GM18505 (cell line): ENCODE measurements around the gene KYAT1.
"Not testable (repeated sequence)": the region's sequence is repeated elsewhere in the genome, so short reads cannot be mapped to it uniquely, and the experiment has no call there.

Source experiments
- ATAC-seq: cut with Tn5 transposase; IDR thresholded peaks from one replicate; pipeline ENCODE4 v1.9.1; 2021; ENCODE audit not compliant: unreplicated experiment
- POLR2A ChIP-seq: IDR thresholded peaks from 4 replicates; pipeline ENCODE4 v1.6.1; 2011; ENCODE audit warnings: borderline replicate concordance; ENCODE audit not compliant: insufficient read depth, insufficient read length; ENCODE audit errors: extremely low read depth

KYAT1 gene

DNA sequence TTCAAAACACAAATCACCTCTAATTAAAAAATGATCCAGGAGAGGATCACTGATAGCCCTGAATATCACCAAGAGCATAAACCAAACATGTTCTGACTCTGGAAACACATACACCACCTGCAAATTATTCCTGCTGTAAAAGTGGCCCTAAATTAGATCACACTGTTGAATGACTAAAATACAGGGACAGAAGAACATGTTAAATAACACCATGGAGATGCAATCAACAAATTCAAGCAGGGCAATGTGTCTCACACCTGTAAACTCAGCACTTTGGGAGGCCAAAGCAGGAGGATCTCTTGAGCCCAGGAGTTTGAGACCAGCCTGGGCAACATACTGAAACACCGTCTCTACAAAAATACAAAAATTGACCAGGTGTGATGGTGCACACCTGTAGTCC, 33.9 kb downstream of the KYAT1 start:
- no peak for ATAC-seq
- no peak for TF ChIP-seq POLR2A

DNA sequence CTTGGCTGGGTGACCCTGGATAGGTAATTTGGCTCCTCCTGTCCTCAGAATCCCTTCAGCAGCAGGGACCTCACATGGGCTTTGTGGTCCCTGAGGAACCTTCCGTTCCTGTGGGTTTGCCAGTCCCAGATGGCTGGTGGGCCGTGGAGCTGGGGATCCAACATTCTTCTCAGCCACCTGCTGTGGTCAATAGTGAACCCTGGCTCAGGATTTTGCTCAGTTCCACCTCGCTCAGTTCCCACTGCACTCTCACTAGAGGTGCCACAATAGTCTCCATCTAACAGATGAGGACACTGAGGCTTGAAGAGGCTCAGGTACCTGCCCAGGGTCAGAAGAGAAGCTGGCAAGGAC, 35.1 kb downstream of the KYAT1 start:
- TF ChIP-seq POLR2A, result no peak
- ATAC-seq, result no peak

DNA sequence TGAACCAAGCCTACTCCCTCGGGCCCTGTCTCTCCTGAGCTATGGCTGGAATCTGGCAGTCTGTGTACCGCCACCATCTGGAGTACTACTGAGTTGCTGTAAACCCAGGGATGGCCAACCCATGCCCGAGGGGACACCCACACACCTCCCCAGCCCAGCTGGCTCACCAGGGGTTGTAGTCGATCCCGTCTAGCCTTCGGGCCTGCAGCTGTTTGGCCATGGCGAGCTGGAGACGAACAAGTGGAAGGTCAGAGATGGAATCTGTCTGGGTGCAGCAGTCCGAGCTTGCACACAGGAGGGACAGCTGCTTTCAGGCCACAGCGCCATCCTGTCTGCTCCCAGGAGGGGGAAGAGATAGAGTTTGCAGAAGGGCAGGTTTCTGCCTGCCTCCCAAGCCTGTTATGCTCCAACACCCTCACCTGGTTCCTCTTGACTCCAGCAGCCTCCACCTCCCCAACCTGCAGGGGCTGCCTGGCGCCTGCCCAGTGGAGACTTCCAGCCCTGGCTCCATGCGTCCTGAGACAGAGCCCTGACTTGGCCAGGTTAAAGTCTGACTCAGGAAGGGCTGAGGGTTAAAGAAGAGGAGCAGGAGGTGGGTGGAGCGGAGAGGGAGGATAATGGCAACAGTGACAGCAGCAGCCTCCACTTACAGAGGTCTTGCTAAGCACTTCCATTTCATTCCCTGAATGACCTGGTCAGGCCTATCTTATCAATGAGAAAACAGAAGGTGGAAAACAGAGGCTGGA, 36.4 kb downstream of the KYAT1 start:
- no peak for TF ChIP-seq POLR2A
- ATAC-seq, result no peak

DNA sequence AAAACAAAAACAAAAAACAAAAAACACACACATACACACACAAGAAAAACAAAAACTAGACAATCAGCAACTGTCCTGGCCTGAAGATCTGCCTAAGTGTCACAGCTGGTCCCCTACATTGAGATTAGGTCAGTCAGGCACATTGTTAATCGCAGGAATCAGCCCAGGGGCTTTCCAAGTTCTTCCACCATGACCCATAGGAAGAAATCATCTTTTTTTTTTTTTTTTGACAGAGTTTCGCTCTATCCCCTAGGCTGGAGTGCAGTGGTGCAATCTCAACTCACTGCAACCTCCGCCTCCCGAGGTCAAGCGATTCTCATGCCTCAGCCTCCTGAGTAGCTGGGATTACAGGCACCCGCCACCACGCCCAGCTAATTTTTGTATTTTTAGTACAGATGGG, 38.6 kb downstream of the KYAT1 start:
- ATAC-seq, result not testable (repeated sequence)

DNA sequence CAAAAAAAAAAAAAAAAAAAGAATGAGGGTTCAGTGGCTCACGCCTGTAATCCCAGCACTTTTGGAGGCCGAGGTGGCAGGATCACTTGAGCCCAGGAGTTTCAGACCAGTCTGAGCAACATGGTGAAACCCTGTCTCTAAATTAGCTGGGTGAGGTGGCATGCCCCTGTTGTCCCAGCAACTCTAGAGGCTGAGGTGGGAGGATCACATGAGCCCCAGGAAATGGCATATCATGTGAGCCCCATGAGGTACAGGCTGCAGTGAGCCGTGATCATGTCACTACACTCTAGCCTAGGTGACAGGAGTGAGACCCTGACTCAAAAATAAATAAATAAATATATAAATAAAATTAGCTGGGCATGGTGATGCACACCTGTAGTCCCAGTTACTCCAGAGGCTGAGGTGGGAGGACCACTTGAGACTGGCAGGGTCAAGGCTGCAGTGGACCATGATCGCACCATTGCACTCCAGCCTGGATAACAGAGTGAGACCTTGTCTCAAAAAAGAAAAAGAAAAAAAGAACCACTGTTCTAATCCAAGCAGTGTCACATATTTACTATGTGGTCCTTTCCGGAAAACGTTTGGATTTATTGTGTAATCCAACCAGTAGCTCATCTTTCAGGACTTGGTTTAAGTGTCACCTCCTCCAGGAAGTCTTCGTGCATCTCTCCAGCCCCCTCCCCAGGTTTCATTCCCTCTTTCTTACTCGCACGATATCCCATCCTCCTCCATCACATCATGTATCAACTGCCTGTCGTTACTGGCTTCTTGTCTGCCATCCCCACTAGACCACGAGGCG, 39.9 kb downstream of the KYAT1 start:
- no peak for ATAC-seq
- no peak for TF ChIP-seq POLR2A

DNA sequence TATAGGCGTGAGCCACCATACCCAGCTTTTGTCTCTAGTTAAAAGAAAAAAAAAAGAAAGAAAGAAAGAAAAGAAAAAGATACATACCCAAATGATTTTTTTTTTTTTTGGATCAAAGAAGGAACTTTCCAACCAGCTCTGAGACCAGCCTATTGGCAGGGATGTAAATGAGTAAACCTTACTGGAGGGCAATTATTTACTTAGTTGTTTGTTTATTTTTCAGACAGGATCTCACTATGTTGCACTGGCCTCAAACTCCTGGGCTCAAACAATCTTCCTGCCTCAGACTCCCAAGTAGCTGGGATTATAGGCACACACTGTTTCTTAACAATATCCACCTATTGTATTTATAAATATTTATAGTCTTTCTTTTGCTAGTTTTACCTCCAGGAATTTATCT, 41.2 kb downstream of the KYAT1 start:
- no peak for TF ChIP-seq POLR2A
- no peak for ATAC-seq

DNA sequence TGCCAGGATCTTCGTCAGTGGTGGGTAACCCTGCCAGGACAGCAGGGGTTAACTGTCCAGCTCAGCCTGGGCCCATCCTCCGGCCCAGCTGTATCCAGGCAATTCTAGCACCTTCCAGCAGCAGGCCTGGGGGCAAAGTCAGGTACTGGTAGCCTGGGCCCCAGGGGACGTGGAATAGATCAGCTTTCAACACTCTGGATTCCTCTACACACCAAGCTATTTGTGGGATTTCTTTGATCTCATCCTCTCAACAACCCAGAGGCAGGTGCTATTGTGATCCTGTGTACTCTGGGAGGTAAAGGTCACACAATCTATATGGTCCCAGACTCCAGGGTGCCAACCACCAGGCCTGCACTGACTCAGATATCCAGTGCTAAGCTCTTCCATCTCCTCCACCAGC, 43.4 kb downstream of the KYAT1 start:
- no peak for TF ChIP-seq POLR2A
- ATAC-seq, result no peak

DNA sequence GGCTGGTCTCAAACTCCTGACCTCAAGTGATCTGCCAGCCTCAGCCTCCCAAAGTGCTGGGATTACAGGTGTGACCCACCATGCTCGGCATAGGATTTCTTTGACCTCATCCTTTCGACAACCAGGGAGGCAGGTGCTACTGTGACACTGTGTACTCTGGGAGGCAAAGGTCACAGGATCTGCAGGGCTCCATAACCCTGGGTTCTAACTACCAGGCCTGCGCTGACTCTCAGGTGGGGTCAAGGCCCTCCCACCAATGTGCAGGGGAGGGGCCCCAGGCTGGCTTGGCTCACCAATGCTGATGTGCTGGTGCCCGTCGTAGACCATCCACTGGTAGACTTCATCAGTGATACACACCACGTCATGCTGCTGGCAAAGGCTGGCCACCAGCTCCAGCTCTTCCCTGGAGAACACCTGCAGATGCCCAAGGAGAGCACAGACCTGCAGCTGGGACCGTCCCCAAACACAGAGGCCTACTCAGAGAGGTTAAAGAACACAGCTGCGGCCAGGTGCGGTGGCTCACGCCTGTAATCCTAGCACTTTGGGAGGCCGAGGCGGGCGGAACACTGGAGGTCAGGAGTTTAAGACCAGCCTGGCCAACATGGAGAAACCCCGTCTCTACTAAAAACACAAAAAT, 45.1 kb downstream of the KYAT1 start:
- no peak for TF ChIP-seq POLR2A
- ATAC-seq, result no peak

DNA sequence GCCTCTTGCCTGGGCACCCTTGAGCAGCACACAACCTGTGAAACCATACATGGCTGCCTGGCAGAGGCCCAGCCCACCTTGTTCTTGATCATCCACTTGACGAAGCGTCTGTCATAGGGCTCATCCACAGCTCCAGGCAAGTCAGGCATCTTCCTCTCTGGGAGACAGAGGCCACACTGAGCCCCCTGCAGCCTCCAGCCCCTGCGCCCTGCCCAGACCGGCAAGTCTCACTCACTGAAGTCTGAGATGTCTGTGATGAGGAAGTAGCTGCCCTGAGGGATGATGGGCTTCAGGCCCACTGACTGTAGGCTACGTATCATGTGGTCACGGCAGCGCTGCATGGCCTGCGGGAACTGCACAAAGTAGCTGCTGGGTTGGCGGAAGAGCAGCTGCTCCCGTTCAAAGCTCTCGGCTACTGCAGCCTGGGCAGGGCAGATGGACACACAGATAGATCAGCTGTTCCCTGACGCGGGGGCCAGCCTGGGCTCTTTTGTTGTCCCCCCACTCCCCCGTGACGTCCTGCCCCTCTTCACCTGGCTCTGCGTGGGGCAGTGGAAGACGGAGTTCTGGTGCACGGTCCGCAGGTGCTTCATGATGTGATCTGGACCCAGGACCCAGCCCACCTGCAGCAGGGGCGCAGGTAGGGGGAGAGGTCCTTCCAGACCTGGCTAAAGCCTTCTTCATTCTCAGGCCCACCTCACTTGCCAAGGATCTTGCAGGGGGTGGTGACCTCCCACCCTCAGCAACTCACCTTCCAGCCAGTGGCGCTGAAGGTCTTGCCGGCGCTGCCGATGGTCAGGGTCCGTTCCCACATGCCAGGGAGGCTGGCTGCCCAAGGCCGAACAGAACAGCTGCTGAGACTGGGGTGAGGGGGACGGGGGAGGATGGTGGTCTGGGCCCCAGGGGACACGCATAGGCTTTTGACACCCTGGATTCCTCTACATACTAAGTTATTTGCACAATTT, 46.2 kb downstream of the KYAT1 start:
- no peak for ATAC-seq
- no peak for TF ChIP-seq POLR2A

DNA sequence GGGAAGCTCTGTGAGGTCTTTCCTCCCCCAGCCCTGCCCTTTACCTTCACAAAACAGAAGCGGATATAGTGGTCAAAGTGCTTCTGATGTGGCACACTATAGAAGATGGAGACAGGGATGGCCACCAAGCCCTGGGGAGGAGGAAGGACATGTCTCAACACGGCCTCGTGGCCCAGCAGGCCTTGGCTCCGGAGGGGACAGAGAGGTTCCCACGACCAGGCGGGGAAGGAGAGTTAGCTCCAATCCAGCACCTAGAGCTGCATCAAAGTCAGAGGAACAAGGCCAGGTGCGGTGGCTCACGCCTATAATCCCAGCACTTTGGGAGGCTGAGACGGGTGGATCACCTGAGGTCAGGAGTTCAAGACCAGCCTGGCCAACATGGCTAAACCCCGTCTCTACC, 48.1 kb downstream of the KYAT1 start:
- TF ChIP-seq POLR2A, result no peak
- ATAC-seq, result no peak

DNA sequence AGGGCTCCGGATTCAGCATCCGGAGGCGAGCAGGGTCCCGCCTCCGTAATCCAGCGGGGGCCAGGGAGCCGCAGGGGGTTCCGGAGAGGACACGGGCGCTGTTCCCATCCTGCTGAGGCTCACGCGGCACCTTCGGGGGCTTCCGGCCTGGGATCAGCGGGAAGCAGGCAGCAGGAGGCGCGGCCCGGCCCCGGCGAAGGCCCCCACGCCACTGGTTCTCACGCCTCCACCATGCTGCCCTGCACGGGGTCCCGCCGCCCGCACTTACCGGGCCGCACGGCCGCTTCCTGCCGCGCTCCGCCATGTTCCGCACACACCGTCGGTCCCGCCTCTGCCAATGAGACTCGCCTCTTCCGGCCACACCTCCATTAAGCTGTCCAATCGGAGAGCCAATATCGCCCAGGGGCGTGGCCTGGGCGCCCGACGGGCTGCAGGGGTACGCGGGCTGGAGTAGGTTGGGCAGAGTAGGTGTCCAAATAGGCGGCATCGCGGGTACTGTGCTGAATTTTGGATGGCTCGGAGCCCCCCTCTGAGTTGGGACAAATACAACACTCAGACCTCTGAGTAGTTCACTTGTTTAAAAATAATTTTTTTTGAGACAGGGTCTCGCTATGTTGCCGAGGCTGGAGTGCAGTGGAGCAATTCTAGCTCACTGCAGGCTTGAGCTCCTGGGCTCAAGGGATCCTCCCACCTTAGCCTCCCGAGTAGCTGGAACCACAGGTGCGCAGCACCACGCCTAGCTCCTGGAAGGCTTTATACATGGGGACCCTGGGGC, 52.1 kb downstream of the KYAT1 start, which contains the start of gene SPOUT1:
SPOUT1 (minus strand) TSS at position 318 of the 775 bp plus-strand sequence; CDS start at position 304, 14 bp downstream.
- TF ChIP-seq POLR2A, result peak; percentile 90
- peak; percentile 94 for ATAC-seq

DNA sequence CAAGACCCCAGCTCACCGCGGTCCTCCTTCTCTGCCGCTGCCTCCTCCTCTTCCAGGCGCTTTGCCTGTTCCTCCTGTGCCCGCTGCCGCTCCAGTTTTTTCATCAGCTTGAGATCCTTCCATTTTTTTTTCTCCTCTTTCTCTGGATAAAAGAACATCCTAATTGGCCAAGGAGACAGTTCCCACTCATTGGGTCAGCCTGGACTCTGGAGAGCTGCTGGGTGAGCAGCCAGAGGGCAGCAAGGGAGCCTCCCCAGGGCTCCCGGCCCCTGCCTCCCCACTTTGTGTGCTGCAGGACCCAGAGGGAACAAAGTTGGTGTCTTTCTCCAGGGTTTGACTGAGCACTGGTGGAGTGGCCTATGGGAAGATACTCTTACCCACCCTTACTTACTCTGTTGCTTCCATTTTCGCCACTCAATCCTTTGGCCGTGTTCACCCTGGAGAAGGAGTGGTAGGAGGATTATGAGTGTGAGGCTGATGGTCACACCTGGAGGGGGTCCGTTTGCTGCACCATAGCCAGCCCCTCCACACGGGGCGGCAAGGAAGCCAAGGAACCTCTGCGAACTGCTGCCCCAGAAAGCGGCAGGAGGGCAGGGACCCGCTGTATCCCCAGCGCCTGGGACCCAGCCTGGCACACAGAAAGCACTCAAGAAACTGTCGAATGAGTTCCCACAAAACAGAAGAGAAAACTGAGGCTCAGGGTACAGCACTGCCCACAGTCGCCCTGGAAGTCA, 52.9 kb downstream of the KYAT1 start:
- ATAC-seq, result no peak
- TF ChIP-seq POLR2A, result no peak

DNA sequence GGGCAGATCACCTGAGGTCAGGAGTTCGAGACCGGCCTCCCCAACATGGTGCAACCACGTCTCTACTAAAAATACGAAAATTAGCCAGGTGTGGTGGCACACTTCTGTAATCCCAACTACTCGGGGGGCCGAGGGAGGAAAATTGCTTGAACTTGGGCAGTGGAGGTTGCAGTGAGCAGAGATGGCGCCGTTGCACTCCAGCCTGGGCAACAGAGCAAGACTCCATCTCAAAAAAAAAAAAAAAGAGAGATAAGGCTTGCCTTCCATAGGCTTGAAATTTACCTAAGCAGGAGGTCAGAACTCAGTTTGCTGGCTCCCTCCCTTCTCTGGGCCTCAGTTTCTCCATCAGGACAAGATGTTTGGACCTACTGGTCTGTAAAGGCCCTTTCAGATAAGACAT, 53.5 kb downstream of the KYAT1 start:
- no peak for ATAC-seq
- TF ChIP-seq POLR2A, result no peak
